ENCODE data around the gene LSM10.

The LSM10 gene

GRCh38 chr1:36346741-36347370, 50.9 kb downstream of the LSM10 start:
- DNase-seq (ENCODE audit: low read depth): no peak
- no peak overlapping the region for H3K4me3 ChIP-seq (replicated peaks; ENCODE audit: low read depth, low read length)
- TF ChIP-seq, protein P1, sequence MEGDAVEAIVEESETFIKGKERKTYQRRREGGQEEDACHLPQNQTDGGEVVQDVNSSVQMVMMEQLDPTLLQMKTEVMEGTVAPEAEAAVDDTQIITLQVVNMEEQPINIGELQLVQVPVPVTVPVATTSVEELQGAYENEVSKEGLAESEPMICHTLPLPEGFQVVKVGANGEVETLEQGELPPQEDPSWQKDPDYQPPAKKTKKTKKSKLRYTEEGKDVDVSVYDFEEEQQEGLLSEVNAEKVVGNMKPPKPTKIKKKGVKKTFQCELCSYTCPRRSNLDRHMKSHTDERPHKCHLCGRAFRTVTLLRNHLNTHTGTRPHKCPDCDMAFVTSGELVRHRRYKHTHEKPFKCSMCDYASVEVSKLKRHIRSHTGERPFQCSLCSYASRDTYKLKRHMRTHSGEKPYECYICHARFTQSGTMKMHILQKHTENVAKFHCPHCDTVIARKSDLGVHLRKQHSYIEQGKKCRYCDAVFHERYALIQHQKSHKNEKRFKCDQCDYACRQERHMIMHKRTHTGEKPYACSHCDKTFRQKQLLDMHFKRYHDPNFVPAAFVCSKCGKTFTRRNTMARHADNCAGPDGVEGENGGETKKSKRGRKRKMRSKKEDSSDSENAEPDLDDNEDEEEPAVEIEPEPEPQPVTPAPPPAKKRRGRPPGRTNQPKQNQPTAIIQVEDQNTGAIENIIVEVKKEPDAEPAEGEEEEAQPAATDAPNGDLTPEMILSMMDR (IDR thresholded peaks at IDR 0.05; ENCODE audit: low read length, missing control alignments): no peak

- TF ChIP-seq, protein P1 (IDR thresholded peaks at IDR 0.05; ENCODE audit: low read length, missing control alignments): no peak
- H3K4me3 ChIP-seq (replicated peaks; ENCODE audit: low read depth, low read length): no peak overlapping the region
- no peak for DNase-seq (ENCODE audit: low read depth)
Observed at GRCh38 chr1:36345353-36345752, 52.4 kb downstream of the LSM10 start.

GRCh38 chr1:36344395-36344680, 53.4 kb downstream of the LSM10 start:
- no peak for DNase-seq (ENCODE audit: low read depth)
- TF ChIP-seq, protein P1 (IDR thresholded peaks at IDR 0.05; ENCODE audit: low read length, missing control alignments): no peak
- no peak overlapping the region for H3K4me3 ChIP-seq (replicated peaks; ENCODE audit: low read depth, low read length)

DNA sequence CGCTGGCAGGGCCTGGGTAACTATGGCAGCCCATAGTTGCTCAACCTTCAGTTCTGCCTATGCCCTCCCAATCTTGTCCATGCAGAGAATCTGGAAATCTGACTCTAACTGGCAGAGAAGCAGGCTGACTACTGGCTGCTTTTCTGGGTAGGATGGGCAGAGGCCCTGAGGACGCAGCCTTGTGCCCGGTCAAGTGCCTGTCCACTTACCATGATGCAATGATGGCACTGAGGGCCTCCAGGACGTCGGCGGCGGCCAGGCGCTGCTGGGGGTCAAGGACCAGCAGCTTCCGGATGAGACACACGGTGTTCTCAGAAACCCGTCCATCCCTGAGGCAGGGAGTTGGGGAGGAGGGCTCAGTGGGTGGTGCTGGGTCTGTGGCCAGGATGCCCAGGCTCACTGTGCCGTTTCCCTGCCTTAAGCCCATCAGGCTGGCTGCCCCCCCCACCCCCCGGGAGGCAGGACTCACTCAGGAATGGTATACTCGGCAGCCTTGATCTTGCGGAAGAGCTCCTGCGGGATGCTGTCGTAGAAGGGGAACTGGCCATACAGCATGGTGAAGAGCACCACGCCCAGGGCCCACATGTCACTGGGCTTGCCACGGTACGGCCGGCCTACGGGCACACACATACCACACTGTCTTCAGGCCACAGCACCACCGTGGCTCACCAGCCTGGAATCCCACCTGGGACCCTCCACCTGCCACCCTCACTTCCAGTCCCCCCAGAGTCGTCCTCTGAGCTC, 53.9 kb downstream of the LSM10 start:
- DNase-seq (ENCODE audit: low read depth): no peak
- TF ChIP-seq, protein P1 (IDR thresholded peaks at IDR 0.05; ENCODE audit: low read length, missing control alignments): no peak
- H3K4me3 ChIP-seq (replicated peaks; ENCODE audit: low read depth, low read length): no peak overlapping the region

Data from fibroblast of pulmonary artery (primary cell).